ENCODE data around the gene CCDC87.
"Not testable (repeated sequence)": the region's sequence is repeated elsewhere in the genome, so short reads cannot be mapped to it uniquely, and the experiment has no call there.

Gene CCDC87, protein sequence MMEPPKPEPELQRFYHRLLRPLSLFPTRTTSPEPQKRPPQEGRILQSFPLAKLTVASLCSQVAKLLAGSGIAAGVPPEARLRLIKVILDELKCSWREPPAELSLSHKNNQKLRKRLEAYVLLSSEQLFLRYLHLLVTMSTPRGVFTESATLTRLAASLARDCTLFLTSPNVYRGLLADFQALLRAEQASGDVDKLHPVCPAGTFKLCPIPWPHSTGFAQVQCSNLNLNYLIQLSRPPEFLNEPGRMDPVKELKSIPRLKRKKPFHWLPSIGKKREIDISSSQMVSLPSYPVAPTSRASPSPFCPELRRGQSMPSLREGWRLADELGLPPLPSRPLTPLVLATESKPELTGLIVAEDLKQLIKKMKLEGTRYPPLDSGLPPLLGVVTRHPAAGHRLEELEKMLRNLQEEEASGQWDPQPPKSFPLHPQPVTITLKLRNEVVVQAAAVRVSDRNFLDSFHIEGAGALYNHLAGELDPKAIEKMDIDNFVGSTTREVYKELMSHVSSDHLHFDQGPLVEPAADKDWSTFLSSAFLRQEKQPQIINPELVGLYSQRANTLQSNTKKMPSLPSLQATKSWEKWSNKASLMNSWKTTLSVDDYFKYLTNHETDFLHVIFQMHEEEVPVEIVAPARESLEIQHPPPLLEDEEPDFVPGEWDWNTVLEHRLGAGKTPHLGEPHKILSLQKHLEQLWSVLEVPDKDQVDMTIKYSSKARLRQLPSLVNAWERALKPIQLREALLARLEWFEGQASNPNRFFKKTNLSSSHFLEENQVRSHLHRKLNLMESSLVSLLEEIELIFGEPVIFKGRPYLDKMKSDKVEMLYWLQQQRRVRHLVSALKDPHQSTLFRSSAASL

DNA sequence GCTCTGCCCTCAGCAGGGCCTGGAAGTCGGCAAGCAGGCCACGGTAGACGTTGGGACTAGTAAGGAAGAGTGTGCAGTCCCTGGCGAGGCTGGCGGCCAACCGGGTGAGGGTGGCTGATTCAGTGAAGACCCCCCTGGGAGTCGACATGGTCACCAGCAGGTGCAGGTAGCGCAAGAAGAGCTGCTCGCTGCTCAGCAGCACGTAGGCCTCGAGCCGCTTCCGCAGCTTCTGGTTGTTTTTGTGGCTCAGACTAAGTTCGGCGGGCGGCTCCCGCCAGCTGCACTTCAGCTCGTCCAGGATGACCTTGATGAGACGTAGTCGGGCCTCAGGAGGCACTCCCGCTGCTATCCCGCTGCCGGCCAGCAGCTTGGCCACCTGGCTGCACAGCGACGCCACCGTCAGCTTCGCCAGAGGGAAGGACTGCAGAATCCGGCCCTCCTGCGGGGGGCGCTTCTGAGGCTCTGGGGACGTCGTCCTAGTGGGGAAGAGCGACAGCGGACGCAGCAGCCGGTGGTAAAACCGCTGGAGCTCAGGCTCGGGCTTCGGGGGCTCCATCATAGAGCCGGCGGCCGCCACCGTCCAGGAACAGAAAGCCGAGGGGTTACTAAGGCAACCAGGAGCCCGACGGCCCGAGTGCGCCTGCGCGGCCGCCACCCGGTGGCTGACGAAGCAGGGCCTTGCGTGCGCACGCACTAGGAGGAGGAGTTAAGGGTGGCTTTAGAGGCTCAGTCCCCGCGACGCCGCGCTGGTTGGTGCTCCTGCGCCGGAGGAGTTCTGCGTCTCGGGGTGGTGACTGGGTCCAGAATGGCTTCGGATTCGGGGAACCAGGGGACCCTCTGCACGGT lies at the start of gene CCDC87, which contains the start of gene CCS:
Gene CCDC87 (minus strand): TSS at position 607 of the 846 bp plus-strand sequence. CDS start 48 bp downstream, at position 559.
Gene CCS (plus strand): TSS at position 729 of the 846 bp plus-strand sequence. CDS start 77 bp downstream, at position 806.
- H3K27me3 ChIP-seq (ENCODE audit: insufficient read depth, low read length): no peaks in the 10 kb centered on the region
- H3K4me3 ChIP-seq (ENCODE audit: low read length): peak within 1 kb of the TSS; percentile 67
- peak within 1 kb of the TSS; percentile 32 for H2AFZ ChIP-seq (ENCODE audit: low read depth, low read length)
- peaks cover 13% of the 10 kb centered on the region for H3K9me3 ChIP-seq (ENCODE audit: low read length)
- peaks cover 3% of the 10 kb centered on the region for H3K36me3 ChIP-seq (ENCODE audit: insufficient read depth, low read length)
- peaks cover 18% of the 10 kb centered on the region for H3K4me1 ChIP-seq (ENCODE audit: insufficient read depth, low read length)

DNA sequence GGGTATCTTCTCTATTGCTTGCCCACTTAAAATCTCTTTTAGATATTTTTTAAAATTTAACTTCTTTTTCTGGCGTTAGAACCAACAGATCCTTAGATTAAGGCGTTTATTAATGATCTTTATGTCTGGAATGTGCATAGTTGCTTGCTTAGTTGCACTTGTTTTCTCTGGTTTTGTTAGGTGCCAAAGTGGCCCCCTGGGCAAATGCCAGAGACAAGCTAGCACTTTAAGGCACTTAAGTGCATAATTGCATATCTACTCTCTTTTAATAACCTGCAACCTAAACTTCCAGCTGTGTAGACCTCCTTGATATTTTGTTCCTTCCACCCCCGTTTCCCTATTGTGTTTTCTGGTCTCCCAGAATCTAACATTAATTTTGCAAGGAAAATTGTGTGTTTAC lies 49.0 kb upstream of the CCDC87 start:
- Histone ChIP-seq H2AFZ (ENCODE audit: low read depth, low read length) (no peak overlapping the region), H3K4me3 (ENCODE audit: low read length) (peak overlapping the region; percentile 94), H3K4me1 (ENCODE audit: insufficient read depth, low read length) (peaks cover 68% of the 10 kb centered on the region), H3K36me3 (ENCODE audit: insufficient read depth, low read length) (peaks cover 72% of the 10 kb centered on the region), H3K27me3 (ENCODE audit: insufficient read depth, low read length) (no peaks in the 10 kb centered on the region), H3K9me3 (ENCODE audit: low read length) (peaks cover 3% of the 10 kb centered on the region)

DNA sequence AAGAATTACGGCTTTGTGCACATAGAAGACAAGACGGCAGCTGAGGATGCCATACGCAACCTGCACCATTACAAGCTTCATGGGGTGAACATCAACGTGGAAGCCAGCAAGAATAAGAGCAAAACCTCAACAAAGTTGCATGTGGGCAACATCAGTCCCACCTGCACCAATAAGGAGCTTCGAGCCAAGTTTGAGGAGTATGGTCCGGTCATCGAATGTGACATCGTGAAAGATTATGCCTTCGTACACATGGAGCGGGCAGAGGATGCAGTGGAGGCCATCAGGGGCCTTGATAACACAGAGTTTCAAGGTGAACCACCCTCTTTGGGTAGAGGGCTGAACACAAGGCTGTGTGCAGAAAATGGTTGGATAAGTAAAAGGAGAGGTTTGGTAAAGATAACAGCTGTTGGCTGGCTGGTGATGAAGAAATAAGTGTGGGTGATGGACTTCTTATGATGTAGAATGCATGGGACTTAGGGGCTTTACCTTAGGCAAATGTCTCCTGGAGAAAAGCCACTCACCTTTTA lies 47.0 kb upstream of the CCDC87 start:
- H3K9me3 ChIP-seq (ENCODE audit: low read length); H3K27me3 ChIP-seq (ENCODE audit: insufficient read depth, low read length); H2AFZ ChIP-seq (ENCODE audit: low read depth, low read length): not testable (repeated sequence)
- peak overlapping the region; percentile 94 for H3K4me3 ChIP-seq (ENCODE audit: low read length)
- peaks cover 53% of the 10 kb centered on the region for H3K36me3 ChIP-seq (ENCODE audit: insufficient read depth, low read length)
- peaks cover 68% of the 10 kb centered on the region for H3K4me1 ChIP-seq (ENCODE audit: insufficient read depth, low read length)

DNA sequence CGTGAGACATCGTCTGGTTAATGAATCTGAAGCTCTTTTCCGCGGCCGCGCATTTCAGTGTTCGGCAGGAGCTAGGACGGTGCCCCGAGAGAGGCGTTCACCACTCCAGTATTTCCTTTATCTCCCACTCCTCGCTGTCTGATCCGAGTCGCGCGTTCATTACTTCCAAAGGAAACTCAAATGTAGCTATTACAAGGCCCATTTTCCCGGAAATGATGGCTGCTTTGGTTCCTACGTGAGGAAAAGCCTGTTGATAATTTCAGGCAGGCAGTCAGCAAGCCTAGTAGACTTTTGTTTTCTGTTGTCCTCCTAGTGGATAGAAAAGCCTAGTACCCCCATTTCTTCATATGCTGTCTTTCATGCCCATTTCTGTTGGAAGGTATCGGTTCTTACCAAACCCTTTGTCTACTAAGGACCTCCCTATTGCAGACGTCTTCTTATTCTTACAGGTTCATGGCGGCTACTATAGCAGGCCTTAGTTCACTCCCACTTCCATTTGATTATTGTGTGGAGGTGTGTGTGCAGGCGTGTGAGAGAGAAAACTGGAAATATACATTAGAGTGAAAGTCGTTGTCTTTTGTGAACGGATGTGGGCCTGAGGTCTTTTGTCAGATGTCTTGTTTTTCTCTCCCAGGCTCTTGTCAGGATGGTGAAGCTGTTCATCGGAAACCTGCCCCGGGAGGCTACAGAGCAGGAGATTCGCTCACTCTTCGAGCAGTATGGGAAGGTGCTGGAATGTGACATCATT lies 46.4 kb upstream of the CCDC87 start:
- H3K27me3 ChIP-seq (ENCODE audit: insufficient read depth, low read length): no peaks in the 10 kb centered on the region
- peaks cover 3% of the 10 kb centered on the region for H3K9me3 ChIP-seq (ENCODE audit: low read length)
- peaks cover 63% of the 10 kb centered on the region for H3K4me1 ChIP-seq (ENCODE audit: insufficient read depth, low read length)
- no peak overlapping the region for H2AFZ ChIP-seq (ENCODE audit: low read depth, low read length)
- H3K36me3 ChIP-seq (ENCODE audit: insufficient read depth, low read length): peaks cover 53% of the 10 kb centered on the region
- H3K4me3 ChIP-seq (ENCODE audit: low read length): peak overlapping the region; percentile 94

DNA sequence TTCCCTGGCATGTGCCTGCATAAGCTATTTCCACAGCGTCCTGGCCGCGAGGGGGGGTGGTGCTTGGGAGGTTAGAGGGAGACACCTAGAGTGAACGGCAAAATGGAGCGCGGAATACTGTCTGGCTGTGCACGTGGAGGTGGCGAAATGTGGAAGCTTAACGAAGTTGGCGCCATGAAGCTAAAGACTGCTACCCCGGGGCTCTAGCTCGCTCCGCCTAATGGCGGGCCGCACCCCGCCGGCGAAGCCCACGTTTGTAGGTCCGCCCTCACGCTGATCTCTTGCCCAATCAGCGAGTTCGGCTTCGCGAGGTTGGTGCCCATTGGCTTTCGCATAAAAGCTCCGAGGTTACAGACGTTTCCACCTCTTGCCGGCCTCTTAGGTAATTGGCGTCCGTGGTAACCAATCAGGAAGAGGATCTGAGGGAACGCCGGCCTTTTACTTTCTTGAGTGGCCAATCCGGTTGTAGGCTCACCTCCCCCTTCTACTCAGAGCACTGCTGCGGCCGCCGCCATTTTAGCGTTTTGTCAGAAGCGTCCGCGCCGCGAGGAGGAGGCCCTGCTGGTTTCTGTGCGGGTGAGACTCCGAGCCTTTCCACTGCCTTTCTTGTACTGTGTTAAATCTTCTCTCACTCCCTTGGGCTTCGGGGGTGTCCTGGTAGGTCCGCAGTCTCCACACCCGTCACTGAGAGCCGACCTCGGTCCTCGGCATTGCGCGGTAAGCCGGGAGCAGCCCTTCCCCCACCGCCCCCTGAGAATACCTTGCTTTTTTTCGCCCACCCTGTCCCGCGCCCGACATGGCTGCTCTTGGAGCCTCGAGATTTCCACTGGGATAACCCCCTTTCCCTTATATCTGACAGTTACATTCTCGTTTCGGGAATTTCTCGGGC lies 45.6 kb upstream of the CCDC87 start, which contains the start of gene RBM4:
Gene RBM4 (plus strand): TSS at position 527 of the 889 bp plus-strand sequence. CDS start 1,009 bp downstream, outside the sequence.
- H3K4me3 ChIP-seq (ENCODE audit: low read length): peak within 1 kb of the TSS; percentile 94
- H2AFZ ChIP-seq (ENCODE audit: low read depth, low read length): no peak within 1 kb of the TSS
- H3K9me3 ChIP-seq (ENCODE audit: low read length): peaks cover 2% of the 10 kb centered on the region
- no peaks in the 10 kb centered on the region for H3K27me3 ChIP-seq (ENCODE audit: insufficient read depth, low read length)
- peaks cover 50% of the 10 kb centered on the region for H3K36me3 ChIP-seq (ENCODE audit: insufficient read depth, low read length)
- peaks cover 55% of the 10 kb centered on the region for H3K4me1 ChIP-seq (ENCODE audit: insufficient read depth, low read length)

DNA sequence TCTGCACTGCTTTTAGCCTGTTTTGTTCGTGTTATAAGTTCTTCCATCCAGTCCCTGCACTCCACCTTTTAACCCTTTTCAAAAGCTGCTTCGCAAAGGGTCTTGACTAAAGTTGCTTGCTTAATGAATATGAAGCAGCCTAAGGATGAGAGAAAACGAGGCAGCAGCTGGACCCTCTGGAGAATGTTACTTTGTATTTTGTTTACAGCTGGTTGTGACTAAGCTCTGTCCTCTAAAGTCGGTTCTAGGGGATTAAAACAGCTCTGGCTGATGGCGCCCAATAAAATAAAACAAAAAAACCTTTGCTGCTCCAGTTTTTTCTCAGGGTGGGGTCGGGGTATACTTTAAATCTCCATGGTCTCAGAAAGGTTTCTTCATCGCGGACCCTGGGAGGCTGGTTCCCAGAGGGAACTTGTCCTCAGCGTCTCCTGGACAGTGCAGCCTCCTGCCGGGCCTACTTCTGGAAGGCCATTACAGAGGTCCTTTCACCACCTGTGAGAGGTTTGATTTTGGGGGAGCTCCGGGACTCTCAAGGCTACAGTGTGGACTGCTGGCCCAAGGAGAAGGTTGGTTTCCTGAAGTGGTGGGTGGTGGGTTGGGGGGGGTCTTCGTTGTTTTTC lies 44.8 kb upstream of the CCDC87 start:
- H3K4me3 ChIP-seq (ENCODE audit: low read length): peak overlapping the region; percentile 57
- H3K9me3 ChIP-seq (ENCODE audit: low read length): no peaks in the 10 kb centered on the region
- H3K4me1 ChIP-seq (ENCODE audit: insufficient read depth, low read length): peaks cover 47% of the 10 kb centered on the region
- H3K27me3 ChIP-seq (ENCODE audit: insufficient read depth, low read length): no peaks in the 10 kb centered on the region
- H2AFZ ChIP-seq (ENCODE audit: low read depth, low read length): no peak overlapping the region
- H3K36me3 ChIP-seq (ENCODE audit: insufficient read depth, low read length): peaks cover 49% of the 10 kb centered on the region

DNA sequence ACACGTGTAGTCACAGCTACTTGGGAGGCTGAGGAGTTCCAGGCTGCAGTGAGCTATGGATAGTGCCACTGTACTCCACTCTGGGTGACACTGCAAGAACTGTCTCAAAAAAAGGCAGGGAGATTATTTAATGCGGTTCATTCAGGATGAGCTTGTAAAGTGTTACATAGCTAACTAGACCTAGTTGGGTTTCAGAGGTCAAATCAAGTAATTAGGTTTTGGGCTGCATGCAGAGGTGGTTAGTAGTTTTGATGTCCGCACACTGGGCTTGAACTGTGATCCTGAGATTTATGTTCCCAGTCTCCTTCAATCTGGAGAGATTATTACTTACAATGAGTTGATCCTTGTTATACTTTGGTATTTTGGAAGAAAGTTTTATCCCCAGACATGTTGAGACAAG lies 43.5 kb upstream of the CCDC87 start:
- peaks cover 35% of the 10 kb centered on the region for H3K4me1 ChIP-seq (ENCODE audit: insufficient read depth, low read length)
- no peaks in the 10 kb centered on the region for H3K9me3 ChIP-seq (ENCODE audit: low read length)
- H2AFZ ChIP-seq (ENCODE audit: low read depth, low read length): no peak overlapping the region
- H3K36me3 ChIP-seq (ENCODE audit: insufficient read depth, low read length): peaks cover 42% of the 10 kb centered on the region
- H3K4me3 ChIP-seq (ENCODE audit: low read length): no peak overlapping the region
- H3K27me3 ChIP-seq (ENCODE audit: insufficient read depth, low read length): no peaks in the 10 kb centered on the region

DNA sequence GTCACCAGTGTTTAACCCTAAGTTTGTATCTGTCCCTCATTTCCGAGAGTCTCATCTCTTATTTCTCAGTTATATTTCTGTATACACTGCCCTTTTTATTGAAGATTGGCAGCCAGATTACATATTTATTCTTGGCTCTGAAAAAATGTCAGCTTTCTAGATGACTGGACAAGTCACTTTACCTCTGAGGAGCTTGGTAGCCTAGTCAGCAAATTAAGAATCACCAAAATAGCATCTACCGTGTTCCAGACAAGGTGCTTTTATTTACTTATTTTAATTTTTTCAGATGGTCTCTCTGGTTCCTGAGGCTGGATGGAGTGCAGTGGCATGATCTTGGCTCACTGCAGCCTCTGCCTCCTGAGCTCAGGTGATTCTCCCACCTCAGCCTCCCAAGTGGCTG lies 40.1 kb upstream of the CCDC87 start:
- Histone ChIP-seq H2AFZ (ENCODE audit: low read depth, low read length) (no peak overlapping the region), H3K9me3 (ENCODE audit: low read length) (no peaks in the 10 kb centered on the region), H3K36me3 (ENCODE audit: insufficient read depth, low read length) (peaks cover 51% of the 10 kb centered on the region), H3K27me3 (ENCODE audit: insufficient read depth, low read length) (no peaks in the 10 kb centered on the region), H3K4me3 (ENCODE audit: low read length) (no peak overlapping the region), H3K4me1 (ENCODE audit: insufficient read depth, low read length) (peaks cover 8% of the 10 kb centered on the region)

DNA sequence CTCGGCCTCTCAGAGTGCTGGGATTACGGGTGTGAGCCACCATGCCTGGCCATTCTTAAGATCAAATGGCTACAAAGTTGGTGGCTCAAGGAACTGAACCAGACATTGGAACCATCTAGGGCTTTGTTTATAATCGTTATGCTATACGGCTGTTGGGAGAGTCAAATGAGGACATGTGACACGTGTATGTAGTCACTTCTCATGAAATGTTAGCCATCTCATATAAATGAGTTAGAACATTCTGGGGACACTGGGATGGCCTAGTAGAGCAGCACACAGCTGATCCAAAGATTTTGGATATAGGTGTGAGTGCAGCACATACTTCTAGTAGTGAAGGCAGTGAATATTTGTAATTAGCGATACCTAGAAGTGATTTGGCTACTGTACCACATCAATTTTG lies 39.0 kb upstream of the CCDC87 start:
- Histone ChIP-seq H3K4me3 (ENCODE audit: low read length) (no peak overlapping the region), H2AFZ (ENCODE audit: low read depth, low read length) (no peak overlapping the region), H3K36me3 (ENCODE audit: insufficient read depth, low read length) (peaks cover 62% of the 10 kb centered on the region), H3K27me3 (ENCODE audit: insufficient read depth, low read length) (no peaks in the 10 kb centered on the region), H3K4me1 (ENCODE audit: insufficient read depth, low read length) (no peaks in the 10 kb centered on the region), H3K9me3 (ENCODE audit: low read length) (no peaks in the 10 kb centered on the region)

DNA sequence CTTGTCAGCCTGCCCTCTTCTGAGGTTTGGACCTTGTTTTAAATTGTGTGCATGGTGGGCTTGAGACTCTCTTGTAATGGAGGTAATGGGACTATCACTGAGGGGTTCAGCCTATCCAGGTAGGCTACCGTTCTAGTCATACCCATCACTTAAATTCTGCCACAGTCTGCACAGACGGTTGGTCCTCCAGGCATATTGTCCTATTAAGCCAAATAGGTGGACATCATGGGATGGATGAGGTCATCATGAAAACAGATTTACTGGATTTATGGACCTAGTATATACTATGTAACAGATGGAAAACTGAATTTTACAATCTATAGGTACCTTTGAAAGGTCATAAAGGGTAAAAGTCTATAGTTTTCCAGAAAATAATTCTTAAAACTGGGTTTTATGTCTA lies 36.5 kb upstream of the CCDC87 start:
- Histone ChIP-seq H3K27me3 (ENCODE audit: insufficient read depth, low read length) (no peaks in the 10 kb centered on the region), H3K4me1 (ENCODE audit: insufficient read depth, low read length) (no peaks in the 10 kb centered on the region), H3K36me3 (ENCODE audit: insufficient read depth, low read length) (peaks cover 82% of the 10 kb centered on the region), H2AFZ (ENCODE audit: low read depth, low read length) (no peak overlapping the region), H3K4me3 (ENCODE audit: low read length) (no peak overlapping the region), H3K9me3 (ENCODE audit: low read length) (no peaks in the 10 kb centered on the region)

DNA sequence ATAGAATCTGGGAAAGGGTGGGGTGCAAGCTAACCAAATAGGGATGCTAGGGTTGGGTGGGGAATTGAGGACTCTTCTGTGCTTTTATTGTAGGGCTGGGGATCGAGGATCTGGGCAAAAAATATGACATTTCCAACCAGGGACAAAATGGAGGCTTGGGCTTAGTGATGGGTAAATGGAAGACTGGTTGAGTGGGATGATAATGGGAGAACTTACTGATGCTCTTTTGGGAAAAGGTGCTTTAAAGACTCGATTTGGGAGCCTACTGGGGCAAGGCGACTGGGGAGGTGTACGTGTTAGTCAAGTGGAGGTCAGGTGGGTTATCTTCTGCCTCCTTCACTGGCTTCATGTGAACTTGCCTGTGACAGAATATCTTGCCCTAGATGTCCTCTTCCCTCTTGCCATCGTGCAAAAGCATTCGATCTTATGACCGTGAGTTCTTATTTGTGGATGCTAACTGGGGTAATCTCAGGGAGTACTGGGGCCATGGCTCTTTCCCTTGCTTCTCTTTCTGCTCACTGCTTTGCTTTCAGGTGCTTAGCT lies 35.3 kb upstream of the CCDC87 start:
- Histone ChIP-seq H3K4me1 (ENCODE audit: insufficient read depth, low read length) (no peaks in the 10 kb centered on the region), H3K4me3 (ENCODE audit: low read length) (no peak overlapping the region), H3K27me3 (ENCODE audit: insufficient read depth, low read length) (no peaks in the 10 kb centered on the region), H2AFZ (ENCODE audit: low read depth, low read length) (no peak overlapping the region), H3K36me3 (ENCODE audit: insufficient read depth, low read length) (peaks cover 84% of the 10 kb centered on the region), H3K9me3 (ENCODE audit: low read length) (no peaks in the 10 kb centered on the region)

Measured in neuron (in vitro differentiated cells).